Measurements from ENCODE around the gene EHD1. TPM values are rescaled to one million over a fixed set of nuclear protein-coding genes. Genes with fewer than 3 reads are reported as not detected.

EHD1 gene
- total and polyA plus RNA-seq, 2 of the 8 experiments (the other 6 are each of a cell fraction or from before 2014, with no cell fraction given): 31.5 to 42.9 TPM

- TF ChIP-seq CHD7 (IDR thresholded peaks at IDR 0.05; ENCODE audit: insufficient replicate concordance, low read length): no peak
Observed at GRCh38 chr11:64864135-64864472, 14.3 kb downstream of the EHD1 start (continued).
